Dendritic cell treated with granulocyte-macrophage colony-stimulating factor and Interleukin-4, amounts not matched to agents 40 ng/mL and 50 ng/mL, for 4 days (primary cell): ENCODE measurements around the gene CDT1.
"Not testable (repeated sequence)": the region's sequence is repeated elsewhere in the genome, so short reads cannot be mapped to it uniquely, and the experiment has no call there.

Experiments used
- H3K27ac Mint-ChIP-seq: one replicate; pipeline ENCODE4 v1.8.0; 2022; ENCODE audit warnings: mild to moderate bottlenecking, mixed read lengths
- H3K27me3 Mint-ChIP-seq: one replicate; pipeline ENCODE4 v1.8.0; 2022; ENCODE audit warnings: mild to moderate bottlenecking, mixed read lengths
- H3K36me3 Mint-ChIP-seq: one replicate; pipeline ENCODE4 v1.8.0; 2022; ENCODE audit warnings: low read depth, mixed read lengths
- H3K4me1 Mint-ChIP-seq: one replicate; pipeline ENCODE4 v1.8.0; 2022; ENCODE audit warnings: low read depth, mixed read lengths
- H3K4me3 Mint-ChIP-seq: one replicate; pipeline ENCODE4 v1.8.0; 2022; ENCODE audit warnings: mild to moderate bottlenecking, moderate library complexity, mixed read lengths
- H3K9me3 Mint-ChIP-seq: one replicate; pipeline ENCODE4 v1.8.0; 2022; ENCODE audit warnings: mixed read lengths
- intact Hi-C: fragments of 100-400 bp; cut with micrococcal nuclease; formaldehyde crosslinking; loops from one replicate; pipeline ENCODE4 v1.15.0; 2022

Gene CDT1

DNA sequence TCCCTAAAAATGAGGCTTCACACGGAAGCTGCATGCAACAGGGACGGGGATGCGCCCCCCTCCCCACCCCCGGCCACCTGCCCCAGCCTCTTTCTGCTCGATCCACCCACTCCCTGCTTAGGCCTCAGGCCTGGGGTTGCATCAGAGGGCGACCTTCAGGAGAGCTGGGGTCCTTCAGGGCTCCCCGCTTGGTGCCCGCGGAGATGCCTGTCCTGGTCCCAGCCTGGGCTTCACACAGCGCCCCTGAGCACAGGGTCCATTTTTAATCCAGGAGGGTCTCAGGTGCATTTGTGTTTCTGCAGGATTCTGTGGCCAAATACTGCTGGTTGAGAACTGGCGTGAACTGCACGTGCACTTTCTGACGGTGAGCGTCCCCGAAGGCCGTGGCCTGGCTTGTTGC, 15.5 kb downstream of the CDT1 start:
- intact Hi-C loops = no loop called here
- H3K9me3 Mint-ChIP-seq = no peaks in the 10 kb centered on the region

GRCh38 chr16:88820385-88821025, 16.9 kb downstream of the CDT1 start:
- Mint-ChIP-seq H3K27me3 (no peaks in the 10 kb centered on the region), H3K9me3 (no peaks in the 10 kb centered on the region), H3K27ac (no peak overlapping the region), H3K4me3 (no peak overlapping the region), H3K36me3 (peaks cover 88% of the 10 kb centered on the region), H3K4me1 (peaks cover 8% of the 10 kb centered on the region)
- intact Hi-C loops = no loop called here

More for the DNA sequence above, 15.5 kb downstream of the CDT1 start:
- no peaks in the 10 kb centered on the region for H3K27me3 Mint-ChIP-seq
- H3K4me1 Mint-ChIP-seq = peaks cover 10% of the 10 kb centered on the region
- H3K4me3 Mint-ChIP-seq = no peak overlapping the region
- H3K27ac Mint-ChIP-seq = no peak overlapping the region
- H3K36me3 Mint-ChIP-seq = peaks cover 74% of the 10 kb centered on the region

GRCh38 chr16:88821168-88821850, 17.7 kb downstream of the CDT1 start:
- intact Hi-C loops = no loop called here
- no peaks in the 10 kb centered on the region for H3K9me3 Mint-ChIP-seq
- H3K4me3 Mint-ChIP-seq = no peak overlapping the region
- H3K27ac Mint-ChIP-seq = no peak overlapping the region
- H3K36me3 Mint-ChIP-seq = peaks cover 95% of the 10 kb centered on the region
- no peaks in the 10 kb centered on the region for H3K27me3 Mint-ChIP-seq
- peaks cover 5% of the 10 kb centered on the region for H3K4me1 Mint-ChIP-seq

GRCh38 chr16:88822281-88823040, 18.9 kb downstream of the CDT1 start:
- Mint-ChIP-seq H3K27me3 (no peaks in the 10 kb centered on the region), H3K4me1 (peaks cover 5% of the 10 kb centered on the region), H3K9me3 (no peaks in the 10 kb centered on the region), H3K36me3 (peaks cover 95% of the 10 kb centered on the region), H3K27ac (no peak overlapping the region), H3K4me3 (no peak overlapping the region)
- intact Hi-C loops = no loop called here

GRCh38 chr16:88823646-88824045, 20.1 kb downstream of the CDT1 start:
- H3K27ac Mint-ChIP-seq, H3K9me3 Mint-ChIP-seq, H3K4me1 Mint-ChIP-seq, H3K4me3 Mint-ChIP-seq, intact Hi-C loops, H3K27me3 Mint-ChIP-seq: not testable (repeated sequence)
- H3K36me3 Mint-ChIP-seq = peaks cover 94% of the 10 kb centered on the region

- intact Hi-C loops = no loop called here
- no peak overlapping the region for H3K27ac Mint-ChIP-seq
- no peaks in the 10 kb centered on the region for H3K9me3 Mint-ChIP-seq
These were observed 20.9 kb downstream of the CDT1 start for GRCh38 chr16:88824256-88825077.

DNA sequence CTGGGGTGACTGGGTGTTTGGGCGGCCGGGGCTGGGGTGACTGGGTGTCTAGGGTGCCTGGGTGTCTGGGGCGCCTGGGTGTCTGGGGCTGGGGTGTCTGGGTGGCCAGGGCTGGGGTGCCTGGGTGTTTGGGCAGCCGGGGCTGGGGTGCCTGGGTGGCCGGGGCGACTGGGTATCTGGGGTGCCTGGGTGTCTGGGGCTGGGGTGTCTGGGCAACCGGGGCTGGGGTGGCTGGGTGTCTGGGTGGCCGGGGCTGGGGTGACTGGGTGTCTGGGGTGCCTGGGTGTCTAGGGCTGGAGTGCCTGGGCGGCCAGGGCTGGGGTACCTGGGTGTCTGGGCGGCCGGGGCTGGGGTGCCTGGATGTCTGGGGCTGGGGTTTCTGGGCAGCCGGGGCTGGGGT, 21.6 kb downstream of the CDT1 start:
- H3K4me3 Mint-ChIP-seq = no peak overlapping the region
- H3K4me1 Mint-ChIP-seq = peaks cover 5% of the 10 kb centered on the region
- H3K27ac Mint-ChIP-seq = no peak overlapping the region
- intact Hi-C loops = no loop called here
- H3K9me3 Mint-ChIP-seq = no peaks in the 10 kb centered on the region
- no peaks in the 10 kb centered on the region for H3K27me3 Mint-ChIP-seq
- H3K36me3 Mint-ChIP-seq = peaks cover 96% of the 10 kb centered on the region

More at GRCh38 chr16:88824256-88825077, 20.9 kb downstream of the CDT1 start:
- H3K4me1 Mint-ChIP-seq = peaks cover 5% of the 10 kb centered on the region
- H3K36me3 Mint-ChIP-seq = peaks cover 94% of the 10 kb centered on the region
- H3K4me3 Mint-ChIP-seq = no peak overlapping the region
- no peaks in the 10 kb centered on the region for H3K27me3 Mint-ChIP-seq

- Mint-ChIP-seq H3K27me3 (no peaks in the 10 kb centered on the region), H3K4me3 (no peak overlapping the region), H3K9me3 (no peaks in the 10 kb centered on the region), H3K27ac (no peak overlapping the region), H3K4me1 (peaks cover 5% of the 10 kb centered on the region), H3K36me3 (peaks cover 96% of the 10 kb centered on the region)
- intact Hi-C loops = no loop called here
These were observed 22.7 kb downstream of the CDT1 start for GRCh38 chr16:88826070-88826840.

GRCh38 chr16:88827727-88828126, 24.1 kb downstream of the CDT1 start:
- peaks cover 5% of the 10 kb centered on the region for H3K4me1 Mint-ChIP-seq
- H3K9me3 Mint-ChIP-seq = no peaks in the 10 kb centered on the region
- H3K36me3 Mint-ChIP-seq = peaks cover 92% of the 10 kb centered on the region
- no peak overlapping the region for H3K4me3 Mint-ChIP-seq
- intact Hi-C loops = no loop called here
- H3K27ac Mint-ChIP-seq = no peak overlapping the region
- H3K27me3 Mint-ChIP-seq = no peaks in the 10 kb centered on the region

- Mint-ChIP-seq H3K4me1 (peaks cover 5% of the 10 kb centered on the region), H3K36me3 (peaks cover 93% of the 10 kb centered on the region), H3K27ac (no peak overlapping the region), H3K4me3 (no peak overlapping the region), H3K27me3 (no peaks in the 10 kb centered on the region), H3K9me3 (no peaks in the 10 kb centered on the region)
- intact Hi-C loops = no loop called here
These were observed 25.1 kb downstream of the CDT1 start for GRCh38 chr16:88828711-88829110.

DNA sequence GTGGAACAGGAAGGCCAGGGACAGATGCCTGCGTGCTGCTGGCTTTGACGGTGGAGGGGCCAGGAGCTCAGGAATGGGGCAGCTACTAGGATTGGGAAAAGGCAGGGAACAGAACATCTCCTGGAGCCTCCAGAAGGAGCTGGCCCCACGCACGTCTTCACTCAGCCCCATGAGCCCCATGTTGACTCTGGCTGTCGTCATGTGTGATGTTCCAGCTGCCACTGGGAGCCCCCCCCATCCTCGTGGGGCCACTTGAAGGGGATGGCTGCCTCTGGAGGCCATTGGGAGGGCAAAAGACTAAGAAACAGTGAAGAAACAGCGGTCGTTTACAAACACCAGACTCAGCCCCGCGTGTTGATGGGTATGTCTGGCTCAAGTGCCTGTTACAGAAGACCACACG, 26.7 kb downstream of the CDT1 start:
- H3K4me3 Mint-ChIP-seq = no peak overlapping the region
- H3K27me3 Mint-ChIP-seq = no peaks in the 10 kb centered on the region
- no peak overlapping the region for H3K27ac Mint-ChIP-seq
- peaks cover 93% of the 10 kb centered on the region for H3K36me3 Mint-ChIP-seq
- intact Hi-C loops = no loop called here
- H3K4me1 Mint-ChIP-seq = peaks cover 5% of the 10 kb centered on the region
- H3K9me3 Mint-ChIP-seq = no peaks in the 10 kb centered on the region

DNA sequence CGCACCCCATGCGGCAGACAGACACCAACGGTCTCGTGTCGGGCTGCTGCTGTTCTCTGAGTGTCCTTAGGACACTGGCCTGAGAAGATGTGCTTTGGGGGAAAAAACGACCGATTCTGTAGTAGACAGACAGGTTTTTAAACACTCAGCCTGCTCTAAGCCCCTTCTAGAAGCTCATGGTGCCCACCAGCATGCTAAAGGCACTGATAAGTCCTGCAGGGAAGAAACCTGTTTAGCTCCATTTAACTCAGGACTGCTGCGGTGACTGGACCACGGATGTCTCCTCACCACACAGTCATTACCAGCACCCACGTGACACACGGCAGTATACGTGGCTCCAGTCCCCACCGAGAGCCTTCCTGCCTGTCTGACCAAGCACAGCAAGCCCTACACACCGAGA, 27.2 kb downstream of the CDT1 start:
- no peak overlapping the region for H3K4me3 Mint-ChIP-seq
- no peak overlapping the region for H3K27ac Mint-ChIP-seq
- H3K36me3 Mint-ChIP-seq = peaks cover 93% of the 10 kb centered on the region
- no peaks in the 10 kb centered on the region for H3K27me3 Mint-ChIP-seq
- H3K9me3 Mint-ChIP-seq = no peaks in the 10 kb centered on the region
- H3K4me1 Mint-ChIP-seq = peaks cover 3% of the 10 kb centered on the region
- intact Hi-C loops = no loop called here

- no peak overlapping the region for H3K4me3 Mint-ChIP-seq
- H3K27me3 Mint-ChIP-seq = no peaks in the 10 kb centered on the region
- no peak overlapping the region for H3K27ac Mint-ChIP-seq
These were observed 28.2 kb downstream of the CDT1 start for GRCh38 chr16:88831838-88832237.

More at GRCh38 chr16:88831838-88832237, 28.2 kb downstream of the CDT1 start:
- H3K9me3 Mint-ChIP-seq = no peaks in the 10 kb centered on the region
- no peaks in the 10 kb centered on the region for H3K4me1 Mint-ChIP-seq
- peaks cover 89% of the 10 kb centered on the region for H3K36me3 Mint-ChIP-seq
- intact Hi-C loops = no loop called here
